GM06990 (cell line): ENCODE data around the gene IL17RB.

Source experiments
- DNase-seq: peaks from one replicate; pipeline ENCODE4 v3.0.0-alpha.2; 2011; ENCODE audit not compliant: insufficient read length; ENCODE audit errors: extremely low read depth
- H3K27me3 ChIP-seq: replicated peaks from 2 replicates; pipeline ENCODE4 v1.6.0; 2011; ENCODE audit warnings: low read length; ENCODE audit not compliant: control insufficient read depth, insufficient read depth
- H3K36me3 ChIP-seq: 2 replicates; pipeline ENCODE4 v1.5.1; 2011; ENCODE audit warnings: low read length; ENCODE audit not compliant: control insufficient read depth, insufficient read depth
- H3K4me3 ChIP-seq: replicated peaks from 2 replicates; pipeline ENCODE4 v1.5.1; 2011; ENCODE audit warnings: low read depth, mild to moderate bottlenecking, control low read depth, low read length
- CTCF ChIP-seq: IDR thresholded peaks from 2 replicates; pipeline ENCODE4 v1.5.1; 2011; ENCODE audit warnings: low read length, control low read depth, mild to moderate bottlenecking, inconsistent platforms; ENCODE audit not compliant: insufficient read depth, poor library complexity, severe bottlenecking

Gene IL17RB, protein sequence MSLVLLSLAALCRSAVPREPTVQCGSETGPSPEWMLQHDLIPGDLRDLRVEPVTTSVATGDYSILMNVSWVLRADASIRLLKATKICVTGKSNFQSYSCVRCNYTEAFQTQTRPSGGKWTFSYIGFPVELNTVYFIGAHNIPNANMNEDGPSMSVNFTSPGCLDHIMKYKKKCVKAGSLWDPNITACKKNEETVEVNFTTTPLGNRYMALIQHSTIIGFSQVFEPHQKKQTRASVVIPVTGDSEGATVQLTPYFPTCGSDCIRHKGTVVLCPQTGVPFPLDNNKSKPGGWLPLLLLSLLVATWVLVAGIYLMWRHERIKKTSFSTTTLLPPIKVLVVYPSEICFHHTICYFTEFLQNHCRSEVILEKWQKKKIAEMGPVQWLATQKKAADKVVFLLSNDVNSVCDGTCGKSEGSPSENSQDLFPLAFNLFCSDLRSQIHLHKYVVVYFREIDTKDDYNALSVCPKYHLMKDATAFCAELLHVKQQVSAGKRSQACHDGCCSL

DNA sequence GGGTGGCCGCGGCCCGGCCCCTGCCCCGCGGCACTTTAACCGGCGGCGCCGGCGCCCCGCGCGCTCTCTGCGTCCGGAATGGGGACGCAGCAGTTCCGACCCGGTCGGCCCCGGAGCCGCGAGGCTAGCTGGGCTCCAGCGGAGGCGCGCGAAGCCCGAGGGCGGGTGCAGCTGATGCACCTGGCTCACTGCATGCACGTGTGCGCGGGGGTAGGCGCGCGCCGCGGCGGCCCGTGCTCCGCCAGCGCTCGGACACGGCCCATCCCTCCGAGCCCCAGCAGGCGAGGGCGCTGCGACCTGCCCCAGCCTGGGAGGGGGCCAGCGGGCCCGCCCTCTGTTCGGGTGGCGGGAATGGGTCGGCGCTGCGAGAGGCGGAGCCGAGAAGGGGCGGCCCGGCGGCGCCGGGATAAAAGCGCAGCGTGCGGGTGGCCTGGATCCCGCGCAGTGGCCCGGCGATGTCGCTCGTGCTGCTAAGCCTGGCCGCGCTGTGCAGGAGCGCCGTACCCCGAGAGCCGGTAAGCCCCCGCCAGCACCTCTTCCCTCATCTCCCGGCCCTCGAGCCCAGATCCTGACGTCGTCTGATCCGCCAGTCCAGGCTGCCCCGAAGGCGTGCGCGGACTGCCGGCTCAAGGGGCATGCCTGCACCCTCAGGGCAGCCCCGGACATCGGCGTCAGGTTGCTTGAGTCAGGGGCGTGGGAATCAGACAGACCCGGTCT, at the start of gene IL17RB, which contains the start of gene CHDH:
IL17RB (plus strand) TSS at position 435 of the 717 bp plus-strand sequence; CDS start at position 456, 21 bp downstream.
CHDH (minus strand) TSS at position 286 of the 717 bp plus-strand sequence. CDS start 22,411 bp downstream, outside the sequence.
- H3K36me3 ChIP-seq = no peaks in the 10 kb centered on the region
- TF ChIP-seq CTCF = no peak
- DNase-seq = peak; percentile 79
- no peaks in the 10 kb centered on the region for H3K27me3 ChIP-seq
- H3K4me3 ChIP-seq = peak within 1 kb of the TSS; percentile 68

- Histone ChIP-seq H3K4me3 (no peak overlapping the region), H3K27me3 (no peaks in the 10 kb centered on the region; the same call in 1 of the 2 replicates), H3K36me3 (no peaks in the 10 kb centered on the region)
- TF ChIP-seq CTCF = no peak
- no peak for DNase-seq
Observed at GRCh38 chr3:53798144-53798543, 48.2 kb upstream of the IL17RB start.

DNA sequence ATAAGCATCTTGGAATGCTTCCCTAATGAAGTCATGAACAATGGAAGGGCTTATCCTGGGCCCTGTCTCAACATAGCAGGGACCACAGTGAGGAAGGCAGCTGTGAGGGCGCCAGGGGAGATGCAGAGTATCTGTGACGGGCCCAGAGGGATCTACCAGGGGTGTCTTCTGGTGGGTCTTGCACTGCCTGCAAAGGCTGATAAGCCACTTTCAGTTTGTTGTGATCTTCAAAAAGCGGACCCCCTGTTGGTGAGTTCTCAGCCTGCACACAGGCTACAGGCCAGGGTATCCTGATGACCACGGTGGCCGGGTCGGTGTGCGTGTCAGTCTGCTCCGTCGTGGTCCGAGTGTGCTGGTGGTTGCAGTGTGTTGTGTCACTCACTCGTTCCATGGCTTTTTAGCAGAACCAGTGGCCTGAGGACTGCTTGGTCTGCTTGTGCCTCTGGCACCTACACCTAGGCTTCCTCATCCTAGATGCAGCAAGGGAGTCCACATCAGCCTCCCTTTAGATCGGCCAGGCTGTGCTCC, 47.0 kb upstream of the IL17RB start:
- H3K36me3 ChIP-seq = no peaks in the 10 kb centered on the region
- TF ChIP-seq CTCF = no peak
- H3K27me3 ChIP-seq = no peaks in the 10 kb centered on the region; the same call in 1 of the 2 replicates
- H3K4me3 ChIP-seq = no peak overlapping the region
- DNase-seq = no peak

DNA sequence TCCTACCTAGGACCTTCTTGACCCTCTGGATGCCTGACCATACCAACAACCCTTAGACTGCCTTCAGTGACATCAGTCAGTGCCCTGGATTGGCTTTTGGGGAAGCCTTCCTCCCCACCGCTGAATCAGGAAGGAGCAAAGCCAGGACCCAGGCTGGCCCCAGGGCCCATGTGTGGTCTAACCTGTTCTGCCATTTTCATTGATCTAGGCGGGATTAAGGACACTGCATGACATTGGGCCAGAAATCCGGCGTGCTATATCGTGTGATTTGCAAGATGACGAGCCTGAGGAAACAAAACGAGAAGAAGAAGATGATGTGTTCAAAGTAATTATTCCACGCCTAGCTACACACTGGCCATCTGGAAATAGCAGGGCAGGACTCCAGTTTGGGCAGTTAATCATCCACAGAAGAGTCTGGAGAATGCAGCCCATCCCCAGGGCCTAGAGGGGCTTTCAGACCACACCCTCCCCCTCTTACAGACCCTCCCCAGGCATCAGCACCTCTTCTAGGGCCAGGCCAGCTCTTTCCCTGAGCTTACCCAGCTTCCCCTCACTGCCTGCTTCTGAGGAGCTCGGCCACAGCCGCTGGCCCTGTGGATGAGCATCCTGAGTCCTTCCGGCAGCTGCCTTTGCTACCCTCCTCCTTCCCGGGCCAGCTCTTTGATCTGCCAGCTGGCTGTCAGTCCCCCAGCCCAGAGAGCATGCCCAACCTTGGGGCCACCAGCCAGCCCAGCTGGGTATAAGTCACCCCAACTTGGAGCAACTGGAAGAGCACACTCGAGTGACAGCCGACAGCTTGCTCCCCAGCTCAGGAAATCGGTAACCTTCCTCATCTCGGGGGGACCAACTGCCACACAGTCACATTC, 46.1 kb upstream of the IL17RB start:
- no peak for TF ChIP-seq CTCF
- no peak overlapping the region for H3K4me3 ChIP-seq
- H3K36me3 ChIP-seq = no peaks in the 10 kb centered on the region
- no peak for DNase-seq
- no peaks in the 10 kb centered on the region; the same call in 1 of the 2 replicates for H3K27me3 ChIP-seq

- no peak for DNase-seq
- H3K4me3 ChIP-seq = no peak overlapping the region
- no peak for TF ChIP-seq CTCF
- H3K27me3 ChIP-seq = no peaks in the 10 kb centered on the region
- no peaks in the 10 kb centered on the region for H3K36me3 ChIP-seq
Observed at GRCh38 chr3:53801319-53801718, 45.0 kb upstream of the IL17RB start.
